ENCODE measurements around the gene ARL10. TPM values are rescaled to one million over a fixed set of nuclear protein-coding genes. Genes with fewer than 3 reads are reported as not detected.

ARL10 gene
- total RNA-seq (2014; rRNA removed; shearing (Covaris generic)): 0.79 and 2.2 TPM in 2 replicates
- polyA plus RNA-seq (2015; cell fraction: cytosol; rRNA removed): 0.12 and 0.15 TPM in 2 replicates
- polyA plus RNA-seq (2015; cell fraction: nucleus; rRNA removed): 0.47 and 0.49 TPM in 2 replicates

GRCh38 chr5:176365351-176366231, at the start of gene ARL10:
TSS of gene ARL10 (plus strand) at chr5:176365487. CDS start at chr5:176365564, 77 bp downstream.
- no peak for DNase-seq (ENCODE audit: low read depth)

GRCh38 chr5:176317534-176318374, 47.5 kb upstream of the ARL10 start:
- no peak for DNase-seq (ENCODE audit: low read depth)

GRCh38 chr5:176319827-176320554, 45.3 kb upstream of the ARL10 start:
- DNase-seq (ENCODE audit: low read depth): no peak

DNA sequence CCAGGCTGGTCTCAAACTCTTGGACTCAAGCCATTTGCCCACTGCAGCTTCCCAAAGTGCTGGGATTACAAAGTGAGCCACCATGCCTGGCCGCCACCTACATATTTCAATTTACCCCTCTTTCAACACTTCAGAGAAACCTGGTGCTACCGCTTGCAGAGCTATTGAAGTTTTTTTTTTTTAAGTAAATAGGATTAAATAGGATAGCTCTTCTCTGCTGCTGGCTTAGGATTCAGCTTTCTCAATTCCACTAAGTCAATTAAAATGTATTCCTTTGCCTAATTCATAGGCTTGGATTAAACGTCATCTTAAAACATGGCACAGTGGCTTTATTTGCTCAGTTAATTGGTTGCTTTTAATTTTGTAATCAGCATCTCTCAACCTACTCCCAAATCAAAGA, 44.7 kb upstream of the ARL10 start:
- no peak for DNase-seq (ENCODE audit: low read depth)

DNA sequence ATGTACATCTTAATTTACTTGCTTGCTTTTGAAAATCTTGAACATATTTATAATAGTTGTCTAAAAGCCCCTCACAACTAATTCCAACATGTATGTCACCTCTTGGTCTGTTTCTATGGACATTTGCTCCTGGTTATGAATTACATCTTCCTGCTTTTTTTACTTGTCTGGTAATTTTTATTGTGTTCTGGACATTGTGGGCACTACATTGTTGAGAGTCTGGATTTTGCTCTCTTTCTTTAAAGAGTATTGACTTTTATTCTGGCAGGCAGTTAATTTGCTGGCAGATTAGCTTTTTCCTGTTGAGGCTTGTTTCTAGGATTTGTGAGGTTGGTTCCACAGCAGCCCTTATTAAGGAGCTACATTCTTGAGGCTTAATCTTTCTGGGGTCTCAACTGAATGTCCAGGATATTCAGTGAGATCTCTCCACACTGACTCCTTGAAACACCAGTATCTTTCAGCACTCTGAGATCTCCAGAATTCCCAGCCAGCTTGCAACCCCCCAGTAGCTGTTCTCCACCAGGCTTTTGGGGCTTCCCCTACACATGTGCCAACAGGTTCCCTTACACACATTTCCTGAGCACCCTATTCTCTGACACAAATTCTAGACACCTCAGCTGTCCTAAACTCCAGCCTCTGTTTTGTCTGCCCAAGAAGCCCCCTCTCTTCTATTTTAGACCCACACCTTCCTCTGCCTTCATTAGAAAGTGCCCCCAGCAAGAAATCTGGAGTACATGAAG, 31.1 kb upstream of the ARL10 start:
- no peak for DNase-seq (ENCODE audit: low read depth)

- DNase-seq (ENCODE audit: low read depth): no peak
Observed at GRCh38 chr5:176337913-176338312, 27.4 kb upstream of the ARL10 start.

DNA sequence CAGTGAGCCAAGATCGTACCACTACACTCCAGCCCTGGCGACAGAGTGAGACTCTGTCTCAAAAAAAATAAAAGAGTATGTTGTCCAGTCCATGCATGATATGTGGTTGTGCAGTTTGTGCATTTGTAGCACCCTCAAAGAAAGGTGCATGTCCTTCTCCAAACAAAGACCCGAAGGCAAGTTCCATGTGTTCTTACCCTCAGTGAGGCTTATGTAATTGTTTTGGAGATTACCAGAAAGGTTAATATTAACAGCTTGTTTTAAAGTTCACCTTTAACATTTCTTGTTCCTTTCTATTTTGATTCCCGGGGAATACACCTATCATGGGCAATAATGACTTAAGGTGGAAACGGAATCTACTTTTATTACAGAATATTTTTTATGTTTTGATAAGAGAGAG, 26.0 kb upstream of the ARL10 start:
- DNase-seq (ENCODE audit: low read depth): no peak

DNA sequence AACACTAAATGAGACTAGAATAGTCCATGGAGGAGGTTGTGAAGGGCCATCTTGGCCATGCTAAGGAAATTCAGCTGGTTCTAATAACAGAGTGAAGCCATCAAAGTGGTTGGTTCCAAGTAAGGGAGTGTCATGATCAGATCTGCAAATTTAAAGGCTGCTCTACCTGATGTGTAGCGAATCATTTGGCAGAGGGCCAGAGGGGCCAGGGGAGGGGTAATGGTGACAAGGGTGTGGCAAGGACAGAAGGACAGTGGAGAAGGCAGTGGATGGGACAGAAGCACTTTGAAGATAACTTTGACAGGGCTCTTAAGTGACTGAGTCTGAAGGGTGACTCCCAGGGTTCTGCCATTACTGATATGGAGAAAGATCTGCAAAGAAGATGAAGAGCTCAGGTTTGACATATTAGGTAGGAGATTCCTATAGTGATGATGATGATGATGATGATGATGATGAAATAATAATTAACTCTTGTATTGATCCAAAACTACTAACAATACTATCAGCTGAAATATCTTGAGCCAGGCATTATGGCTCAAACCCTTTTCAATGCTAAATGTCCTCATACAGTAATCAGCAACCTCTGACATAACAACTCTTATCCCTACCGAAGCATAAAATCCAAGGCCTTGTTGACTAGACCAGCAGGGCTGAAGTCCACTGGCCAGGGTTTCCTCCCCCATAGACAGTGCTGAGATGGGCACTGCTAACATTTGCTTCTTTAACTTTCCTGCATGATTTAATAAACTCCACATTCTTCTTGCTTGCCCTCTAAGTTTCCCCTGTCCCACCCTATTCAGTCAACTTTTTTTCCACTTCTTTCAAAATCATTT, 23.7 kb upstream of the ARL10 start:
- no peak for DNase-seq (ENCODE audit: low read depth)

DNA sequence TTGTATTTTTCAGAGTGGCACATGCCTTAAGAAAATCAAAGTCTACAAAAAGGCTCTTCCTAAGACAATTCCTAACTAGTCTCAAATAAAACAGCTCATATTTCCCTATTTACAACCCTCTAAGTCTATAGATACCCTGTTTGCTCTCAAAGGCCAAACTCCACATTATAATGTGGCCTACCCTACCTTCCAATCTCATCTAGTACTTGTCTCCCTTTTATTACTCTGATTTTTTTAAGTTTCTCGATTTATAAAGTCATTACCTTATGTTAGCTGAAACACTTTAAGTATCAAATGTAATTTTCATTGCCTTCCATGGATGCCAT, 23.2 kb upstream of the ARL10 start:
- DNase-seq (ENCODE audit: low read depth): no peak

DNA sequence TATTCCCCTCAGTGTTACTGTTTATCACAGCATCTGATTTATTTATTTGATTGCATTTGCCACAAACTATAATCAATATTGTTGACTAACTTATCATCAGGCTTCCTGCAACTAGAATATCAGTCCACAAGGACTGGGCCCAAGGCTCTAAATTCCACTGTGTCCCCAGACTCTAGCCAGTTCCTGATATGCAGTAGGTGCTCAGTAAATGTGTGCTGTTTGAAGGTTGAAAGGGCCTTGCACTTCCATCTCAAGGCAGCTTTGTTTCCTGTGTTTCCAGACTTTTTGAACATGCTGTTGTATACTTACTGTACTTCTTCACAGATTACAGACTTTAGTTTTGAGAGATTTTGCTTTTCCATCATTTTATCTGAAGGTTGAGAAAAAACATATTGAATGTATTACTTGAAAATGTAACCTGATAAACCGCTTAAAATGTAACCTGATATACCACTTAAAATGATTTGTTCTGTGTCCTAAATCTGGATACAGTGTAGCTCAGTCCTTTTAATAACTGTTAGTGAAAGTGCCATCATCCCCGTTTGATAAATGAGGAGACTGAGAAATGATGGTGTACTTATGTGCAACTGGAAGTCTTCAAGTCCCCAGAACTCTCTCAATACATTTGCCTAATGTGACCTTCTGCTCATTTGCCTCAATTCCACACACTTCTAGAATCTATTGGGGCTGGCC, 22.4 kb upstream of the ARL10 start:
- no peak for DNase-seq (ENCODE audit: low read depth)

- no peak for DNase-seq (ENCODE audit: low read depth)
Observed at GRCh38 chr5:176350416-176350815, 14.9 kb upstream of the ARL10 start.

DNA sequence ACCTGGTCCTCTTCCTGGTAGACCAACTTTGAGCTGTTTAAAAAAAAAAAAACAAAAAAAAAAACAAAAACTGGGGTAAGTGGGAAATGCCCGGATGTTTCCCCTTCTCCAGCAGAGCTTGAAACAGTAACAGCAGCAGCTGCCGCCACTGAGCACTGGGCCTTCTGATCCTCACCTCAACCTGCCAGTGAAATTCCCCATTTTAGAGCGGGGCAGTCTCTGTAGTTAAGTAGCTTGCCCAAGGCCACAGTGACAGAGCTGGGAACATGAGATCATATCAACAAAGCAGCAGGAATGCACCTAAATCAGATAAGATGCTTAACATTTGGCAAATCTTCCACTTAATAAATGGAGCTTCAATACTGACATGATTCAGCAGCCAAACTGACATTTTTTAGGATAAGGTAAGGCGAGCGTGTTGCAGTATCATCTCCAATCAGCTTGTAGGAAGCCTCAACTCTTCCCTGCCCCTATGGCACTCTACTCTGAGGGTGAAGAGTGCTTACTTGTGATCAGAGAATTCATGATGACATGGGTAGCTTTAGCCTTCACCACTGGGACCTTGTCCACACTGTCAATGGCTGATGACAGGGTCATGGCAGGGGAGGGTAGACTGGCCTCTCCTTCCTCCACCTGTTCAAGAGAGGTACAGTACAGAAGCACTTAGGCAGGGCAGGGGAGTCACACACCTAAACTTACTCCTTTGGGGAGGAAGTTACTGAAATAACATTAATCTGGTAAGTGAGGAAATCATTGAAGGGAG, 13.0 kb upstream of the ARL10 start:
- DNase-seq (ENCODE audit: low read depth): no peak

GRCh38 chr5:176353533-176353932, 11.8 kb upstream of the ARL10 start:
- DNase-seq (ENCODE audit: low read depth): no peak

DNA sequence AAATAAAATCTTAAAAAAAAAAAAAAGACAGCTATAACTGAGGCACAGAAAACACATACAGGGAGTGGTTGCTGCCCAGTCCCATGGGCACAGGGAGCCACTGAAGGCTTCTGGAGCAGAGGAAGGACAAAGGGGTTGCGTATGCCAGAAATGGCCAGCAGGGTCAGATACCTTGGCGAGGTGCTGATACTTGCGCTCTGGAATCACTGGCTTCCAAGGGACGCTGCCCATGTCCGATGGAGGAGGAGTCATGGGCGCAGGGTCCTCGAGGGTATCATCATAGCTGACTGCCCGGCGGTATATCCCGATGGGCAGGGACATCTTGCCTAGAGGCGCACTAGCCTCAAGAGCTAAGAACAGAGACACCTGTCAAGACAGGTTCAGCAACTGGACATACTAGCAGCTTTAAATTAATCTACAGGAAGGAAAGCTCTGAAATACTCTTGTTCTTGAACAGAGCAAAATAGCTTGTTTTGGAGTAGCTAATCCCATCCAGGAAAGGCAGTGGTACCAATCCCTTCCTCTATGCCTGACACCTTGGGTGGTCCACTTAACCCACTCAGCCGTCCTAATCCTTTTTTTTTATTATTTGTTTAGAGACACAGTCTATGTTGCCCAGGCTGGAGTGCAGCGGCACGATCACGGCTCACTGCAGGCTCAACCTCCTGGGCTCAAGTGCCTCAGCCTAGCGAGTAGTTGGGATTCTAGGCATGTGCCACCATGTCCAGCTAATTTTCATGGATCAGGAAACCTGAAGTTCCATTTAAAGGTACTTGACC, 9.7 kb upstream of the ARL10 start:
- DNase-seq (ENCODE audit: low read depth): no peak

DNA sequence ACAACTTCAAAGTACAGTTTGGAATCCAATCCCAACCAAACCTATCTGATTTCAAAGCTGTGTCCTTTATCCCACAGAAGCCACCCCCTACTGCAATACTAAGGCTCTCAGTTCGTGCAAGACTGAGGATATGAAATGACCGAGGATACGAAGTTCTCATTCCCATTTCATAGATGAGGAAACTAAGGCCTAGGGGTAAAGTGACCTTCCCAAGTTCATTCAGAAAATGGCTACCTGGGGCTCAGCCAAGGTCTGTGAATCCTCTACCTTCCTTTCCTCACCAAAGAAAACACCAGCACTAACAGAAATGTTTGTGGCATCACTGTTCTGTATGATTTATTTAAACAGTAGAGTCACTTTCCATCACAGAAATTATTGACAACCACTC, 9.1 kb upstream of the ARL10 start:
- no peak for DNase-seq (ENCODE audit: low read depth)

GRCh38 chr5:176359658-176360057, 5.6 kb upstream of the ARL10 start:
- no peak for DNase-seq (ENCODE audit: low read depth)

DNA sequence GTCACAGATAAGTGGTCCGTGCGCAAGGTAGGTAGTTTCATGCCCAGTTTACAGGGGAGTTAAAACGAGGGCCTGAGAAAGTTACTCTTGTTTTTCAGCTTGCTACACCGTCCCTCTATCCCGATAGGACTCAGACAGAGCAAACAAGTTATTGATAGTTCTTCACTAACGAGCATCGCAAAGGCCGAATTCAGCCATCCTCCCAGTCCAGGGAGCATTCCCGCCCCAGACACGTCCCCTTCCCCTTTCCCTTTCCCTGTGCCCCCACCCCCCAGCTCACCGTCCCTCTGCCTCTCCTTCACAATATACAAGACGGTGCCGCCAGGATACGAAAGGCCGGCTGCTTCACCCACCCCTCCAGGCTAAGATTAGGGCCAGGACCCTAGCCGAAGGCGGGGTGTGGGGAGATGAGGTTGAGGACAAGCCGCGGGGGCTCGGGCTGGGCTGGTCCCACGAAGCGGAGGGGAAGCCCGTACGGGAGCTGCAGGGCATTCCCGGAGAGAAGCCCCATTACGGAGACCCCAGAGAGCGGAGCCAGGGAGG, 4.3 kb upstream of the ARL10 start:
- no peak for DNase-seq (ENCODE audit: low read depth)
